ENCODE data around the gene TANGO2. TPM values are rescaled to one million over a fixed set of nuclear protein-coding genes. Genes with fewer than 3 reads are reported as not detected.

TANGO2 gene
- polyA plus RNA-seq, 1 donor from 2014 or later: 12.7 TPM

GRCh38 chr22:20055144-20055543 is 34.2 kb downstream of the TANGO2 start:
- Histone ChIP-seq H3K9me2 (ENCODE audit: insufficient read depth, low read length) (no peaks in the 10 kb centered on the region), H3K79me2 (replicated peaks; ENCODE audit: insufficient read depth, low read length) (no peaks in the 10 kb centered on the region), H3K27me3 (ENCODE audit: insufficient read depth, low read depth, low read length) (no peaks in the 10 kb centered on the region), H2AFZ (ENCODE audit: low read depth, low read length) (no peak overlapping the region), H3K36me3 (ENCODE audit: insufficient read depth, low read length) (no peaks in the 10 kb centered on the region), H3F3A (ENCODE audit: insufficient read depth, low read length, poor library complexity, severe bottlenecking) (no peaks in the 10 kb centered on the region), H3K9ac (ENCODE audit: low read length) (no peak overlapping the region), H4K20me1 (ENCODE audit: insufficient read depth) (no peaks in the 10 kb centered on the region), H3K27ac (ENCODE audit: low read length) (no peak overlapping the region), H3K9me3 (ENCODE audit: low read length) (no peaks in the 10 kb centered on the region), H3K4me2 (ENCODE audit: low read length) (no peak overlapping the region), H3K4me3 (ENCODE audit: low read length) (no peak overlapping the region)
- TF ChIP-seq EZH2 (IDR thresholded peaks at IDR 0.05; ENCODE audit: borderline replicate concordance, insufficient read depth, low read length, poor library complexity, severe bottlenecking) (no peak), POLR2AphosphoS5 (IDR thresholded peaks at IDR 0.05) (no peak), MXI1 (conservative IDR thresholded peaks at IDR 0.05; ENCODE audit: poor library complexity, severe bottlenecking) (no peak), SMC3 (conservative IDR thresholded peaks at IDR 0.05; ENCODE audit: poor library complexity) (no peak), CTCF (IDR thresholded peaks at IDR 0.05; ENCODE audit: poor library complexity, severe bottlenecking) (no peak), EP300 (conservative IDR thresholded peaks at IDR 0.05; ENCODE audit: poor library complexity, severe bottlenecking) (no peak)
- TF ChIP-seq, protein P1, sequence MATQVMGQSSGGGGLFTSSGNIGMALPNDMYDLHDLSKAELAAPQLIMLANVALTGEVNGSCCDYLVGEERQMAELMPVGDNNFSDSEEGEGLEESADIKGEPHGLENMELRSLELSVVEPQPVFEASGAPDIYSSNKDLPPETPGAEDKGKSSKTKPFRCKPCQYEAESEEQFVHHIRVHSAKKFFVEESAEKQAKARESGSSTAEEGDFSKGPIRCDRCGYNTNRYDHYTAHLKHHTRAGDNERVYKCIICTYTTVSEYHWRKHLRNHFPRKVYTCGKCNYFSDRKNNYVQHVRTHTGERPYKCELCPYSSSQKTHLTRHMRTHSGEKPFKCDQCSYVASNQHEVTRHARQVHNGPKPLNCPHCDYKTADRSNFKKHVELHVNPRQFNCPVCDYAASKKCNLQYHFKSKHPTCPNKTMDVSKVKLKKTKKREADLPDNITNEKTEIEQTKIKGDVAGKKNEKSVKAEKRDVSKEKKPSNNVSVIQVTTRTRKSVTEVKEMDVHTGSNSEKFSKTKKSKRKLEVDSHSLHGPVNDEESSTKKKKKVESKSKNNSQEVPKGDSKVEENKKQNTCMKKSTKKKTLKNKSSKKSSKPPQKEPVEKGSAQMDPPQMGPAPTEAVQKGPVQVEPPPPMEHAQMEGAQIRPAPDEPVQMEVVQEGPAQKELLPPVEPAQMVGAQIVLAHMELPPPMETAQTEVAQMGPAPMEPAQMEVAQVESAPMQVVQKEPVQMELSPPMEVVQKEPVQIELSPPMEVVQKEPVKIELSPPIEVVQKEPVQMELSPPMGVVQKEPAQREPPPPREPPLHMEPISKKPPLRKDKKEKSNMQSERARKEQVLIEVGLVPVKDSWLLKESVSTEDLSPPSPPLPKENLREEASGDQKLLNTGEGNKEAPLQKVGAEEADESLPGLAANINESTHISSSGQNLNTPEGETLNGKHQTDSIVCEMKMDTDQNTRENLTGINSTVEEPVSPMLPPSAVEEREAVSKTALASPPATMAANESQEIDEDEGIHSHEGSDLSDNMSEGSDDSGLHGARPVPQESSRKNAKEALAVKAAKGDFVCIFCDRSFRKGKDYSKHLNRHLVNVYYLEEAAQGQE (IDR thresholded peaks at IDR 0.05; ENCODE audit: borderline replicate concordance): no peak

DNA sequence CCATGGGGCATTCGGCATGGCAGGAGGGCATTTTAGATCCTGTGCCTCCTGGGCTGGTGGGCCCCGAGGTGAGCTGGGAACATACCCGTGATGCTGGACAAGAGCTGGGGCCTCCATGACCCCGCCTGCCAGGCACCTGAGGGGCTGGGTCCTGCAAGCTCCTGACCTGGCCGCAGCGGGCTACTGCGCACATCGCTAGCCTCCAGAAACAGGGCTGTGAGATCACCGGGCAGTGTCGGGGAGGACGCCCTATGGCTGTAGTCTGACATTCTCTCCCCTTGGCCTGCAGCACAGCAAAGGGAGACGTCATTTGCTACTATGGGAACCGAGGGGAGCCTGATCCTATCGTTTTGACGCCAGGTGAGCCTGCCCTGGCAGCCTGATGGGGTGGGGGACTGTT is 34.7 kb downstream of the TANGO2 start:
- Histone ChIP-seq H3K36me3 (ENCODE audit: insufficient read depth, low read length) (no peaks in the 10 kb centered on the region), H3K9me2 (ENCODE audit: insufficient read depth, low read length) (no peaks in the 10 kb centered on the region), H3K27ac (ENCODE audit: low read length) (no peak overlapping the region), H3K27me3 (ENCODE audit: insufficient read depth, low read depth, low read length) (no peaks in the 10 kb centered on the region), H3K4me2 (ENCODE audit: low read length) (no peak overlapping the region), H3F3A (ENCODE audit: insufficient read depth, low read length, poor library complexity, severe bottlenecking) (no peaks in the 10 kb centered on the region), H3K79me2 (replicated peaks; ENCODE audit: insufficient read depth, low read length) (no peaks in the 10 kb centered on the region), H4K20me1 (ENCODE audit: insufficient read depth) (no peaks in the 10 kb centered on the region), H3K9me3 (ENCODE audit: low read length) (no peaks in the 10 kb centered on the region), H3K9ac (ENCODE audit: low read length) (no peak overlapping the region), H2AFZ (ENCODE audit: low read depth, low read length) (no peak overlapping the region), H3K4me3 (ENCODE audit: low read length) (no peak overlapping the region)
- TF ChIP-seq RAD21 (conservative IDR thresholded peaks at IDR 0.05) (no peak), MXI1 (conservative IDR thresholded peaks at IDR 0.05; ENCODE audit: poor library complexity, severe bottlenecking) (no peak), EP300 (conservative IDR thresholded peaks at IDR 0.05; ENCODE audit: poor library complexity, severe bottlenecking) (no peak), TAF1 (IDR thresholded peaks at IDR 0.05; ENCODE audit: low read depth) (no peak), EZH2 (IDR thresholded peaks at IDR 0.05; ENCODE audit: borderline replicate concordance, insufficient read depth, low read length, poor library complexity, severe bottlenecking) (no peak), POLR2AphosphoS5 (IDR thresholded peaks at IDR 0.05) (no peak), SMC3 (conservative IDR thresholded peaks at IDR 0.05; ENCODE audit: poor library complexity) (no peak), CTCF (IDR thresholded peaks at IDR 0.05; ENCODE audit: poor library complexity, severe bottlenecking) (no peak)
- TF ChIP-seq, protein P1 (IDR thresholded peaks at IDR 0.05; ENCODE audit: borderline replicate concordance): no peak

Data from neural cell (in vitro differentiated cells).